IMR-90 (cell line): ENCODE measurements around the gene FAM240A. TPM values are rescaled to one million over a fixed set of nuclear protein-coding genes. Genes with fewer than 3 reads are reported as not detected.

Experiments used
- ATAC-seq: fragments of 200-7000 bp; cut with Tn5 transposase; 2 replicates; pipeline ENCODE4 v1.9.1; 2020; ENCODE audit warnings: low read depth, mild to moderate bottlenecking, moderate library complexity
- BruUV-seq: library from RNA; stranded (reverse); fragments of 400-500 nt; replicated peaks from 2 replicates; lab custom pipeline; 2021; lab: Mats Ljungman, UMichigan
- CTCF ChIA-PET: fragments of 300-600 bp; formaldehyde crosslinking; extraction: SDS; loops from one replicate; lab custom pipeline; 2021; ENCODE audit warnings: antibody characterized with exemption; lab: Yijun Ruan, JAX
- POLR2A ChIA-PET: fragments of 300-600 bp; sonication (Branson Sonifier 250); formaldehyde crosslinking; loops from one replicate; lab custom pipeline; 2022; ENCODE audit warnings: antibody characterized with exemption; ENCODE audit not compliant: unreplicated experiment; lab: Charles Lee
- DNase-seq: peaks from one replicate; pipeline ENCODE4 v3.0.0; 2013
- H2AFZ ChIP-seq: replicated peaks from 2 replicates; pipeline ENCODE3; 2013; ENCODE audit warnings: low read length, mild to moderate bottlenecking; ENCODE audit not compliant: poor library complexity
- H2AK5ac ChIP-seq: 2 replicates; pipeline ENCODE4 v1.6.1; 2013; ENCODE audit warnings: low read depth, low read length, inconsistent platforms
- H2AK9ac ChIP-seq: replicated peaks from 2 replicates; pipeline ENCODE3; 2013; ENCODE audit warnings: mild to moderate bottlenecking, low read depth, low read length, moderate library complexity; ENCODE audit not compliant: poor library complexity
- H2BK120ac ChIP-seq: 2 replicates; pipeline ENCODE4 v1.6.1; 2013; ENCODE audit warnings: low read depth, low read length, inconsistent platforms
- H2BK15ac ChIP-seq: 3 replicates; pipeline ENCODE4 v1.6.1; 2013; ENCODE audit warnings: low read depth, low read length, inconsistent platforms
- H2BK20ac ChIP-seq: 2 replicates; pipeline ENCODE4 v1.6.1; 2013; ENCODE audit warnings: low read depth, mild to moderate bottlenecking, inconsistent platforms, low read length, moderate library complexity
- H2BK5ac ChIP-seq: 2 replicates; pipeline ENCODE4 v1.6.1; 2013; ENCODE audit warnings: mild to moderate bottlenecking, low read depth, low read length, inconsistent platforms; ENCODE audit not compliant: poor library complexity, severe bottlenecking
- H3K14ac ChIP-seq: replicated peaks from 2 replicates; pipeline ENCODE4 v1.6.1; 2013; ENCODE audit warnings: low read depth, low read length, inconsistent platforms
- H3K18ac ChIP-seq: 2 replicates; pipeline ENCODE4 v1.6.1; 2013; ENCODE audit warnings: low read depth, low read length, control low read depth
- H3K23ac ChIP-seq: 2 replicates; pipeline ENCODE4 v1.6.1; 2013; ENCODE audit warnings: low read depth, low read length, inconsistent platforms
- H3K27ac ChIP-seq: 2 replicates; pipeline ENCODE4 v1.5.1; 2013; ENCODE audit warnings: mild to moderate bottlenecking, control low read depth, low read length; ENCODE audit not compliant: insufficient read depth
- H3K27me3 ChIP-seq: 2 replicates; pipeline ENCODE4 v1.6.1; 2013; ENCODE audit warnings: low read length; ENCODE audit not compliant: control insufficient read depth, insufficient read depth
- H3K36me3 ChIP-seq: 2 replicates; pipeline ENCODE4 v1.6.1; 2013; ENCODE audit warnings: low read length, mixed read lengths; ENCODE audit not compliant: control insufficient read depth, insufficient read depth
- H3K4ac ChIP-seq: 2 replicates; pipeline ENCODE4 v1.6.1; 2013; ENCODE audit warnings: low read depth, low read length, inconsistent platforms
- H3K4me1 ChIP-seq: 2 replicates; pipeline ENCODE4 v1.6.1; 2013; ENCODE audit warnings: low read length, mixed read lengths; ENCODE audit not compliant: control insufficient read depth, insufficient read depth
- H3K4me2 ChIP-seq: 2 replicates; pipeline ENCODE4 v1.6.1; 2013; ENCODE audit warnings: low read depth, mild to moderate bottlenecking, control low read depth, low read length, moderate library complexity
- H3K4me3 ChIP-seq: 2 replicates; pipeline ENCODE4 v1.5.1; 2013; ENCODE audit warnings: low read depth, mild to moderate bottlenecking, control low read depth, low read length, moderate library complexity; ENCODE audit not compliant: insufficient read depth
- H3K56ac ChIP-seq: 2 replicates; pipeline ENCODE4 v1.6.1; 2013; ENCODE audit warnings: low read length, inconsistent platforms; ENCODE audit not compliant: insufficient read depth; ENCODE audit errors: extremely low read depth
- H3K79me1 ChIP-seq, 2 experiments: 2 replicates each; pipeline ENCODE4 v1.6.1; 2013; ENCODE audit warnings: low read length in 2 of 2, inconsistent platforms in 1 of 2, low read depth in 1 of 2
- H3K9ac ChIP-seq: 2 replicates; pipeline ENCODE4 v1.6.1; 2013; ENCODE audit warnings: low read depth, low read length, control low read depth
- H3K9me1 ChIP-seq: 2 replicates; pipeline ENCODE4 v1.6.1; 2013; ENCODE audit warnings: low read length, inconsistent platforms; ENCODE audit not compliant: insufficient read depth
- H3K9me3 ChIP-seq: 2 replicates; pipeline ENCODE4 v1.6.1; 2013; ENCODE audit warnings: low read length; ENCODE audit not compliant: control insufficient read depth, insufficient read depth
- H4K20me1 ChIP-seq: 2 replicates; pipeline ENCODE4 v1.6.1; 2013; ENCODE audit warnings: low read length, inconsistent platforms; ENCODE audit not compliant: insufficient read depth
- H4K5ac ChIP-seq: 2 replicates; pipeline ENCODE4 v1.6.1; 2013; ENCODE audit warnings: mild to moderate bottlenecking, low read depth, low read length, control low read depth
- H4K8ac ChIP-seq, 2 experiments: 2 replicates each; pipeline ENCODE4 v1.6.1; 2013; ENCODE audit warnings: low read depth in 2 of 2, low read length in 2 of 2, control low read depth in 1 of 2, inconsistent platforms in 1 of 2
- H4K91ac ChIP-seq: 2 replicates; pipeline ENCODE4 v1.6.1; 2013; ENCODE audit warnings: low read depth, low read length, inconsistent platforms; ENCODE audit not compliant: insufficient read depth
- FOS ChIP-seq: fragments of 150-350 bp; IDR thresholded peaks from 2 replicates; pipeline ENCODE4 v1.6.1; 2016; ENCODE audit warnings: low read depth, low read length
- WGBS, 2 experiments: methylation state at CpG; one replicate each; pipeline versions ENCODE4 v1.1.5 to v1.1.7; 2013; ENCODE audit warnings: missing lambda C conversion rate in 2 of 2; ENCODE audit not compliant: insufficient read length in 1 of 2; ENCODE audit errors: extremely low coverage in 2 of 2; 5-methylcytosine and 5-hydroxymethylcytosine counted together
- dilution Hi-C: fragments of 300-500 bp; cut with HindIII; formaldehyde crosslinking; loops from one replicate; pipeline ENCODE4 v1.14.3; 2018; ENCODE audit warnings: low sequenced_read_pairs; ENCODE audit not compliant: unreplicated experiment
- in situ Hi-C: fragments of 300-500 bp; cut with MboI; formaldehyde crosslinking; loops from 3 replicates; pipeline ENCODE4 v1.14.3; 2019; ENCODE audit warnings: low sequenced_read_pairs, inconsistent platforms, mixed read lengths
- intact Hi-C: fragments of 100-400 bp; cut with micrococcal nuclease; formaldehyde crosslinking; loops from 2 replicates; pipeline ENCODE4 v1.10.0; 2022
- polyA plus RNA-seq, 3 experiments: library from polyadenylated mRNA; depleted of rRNA; stranded (reverse); fragments of >200 nt; gene quantifications; 2 replicates each; pipeline ENCODE4 v1.2.3, GENCODE V29; 2012; ENCODE audit warnings: low replicate concordance in 1 of 3
- total RNA-seq: library from RNA; depleted of rRNA; stranded (reverse); fragments of >200 nt; gene quantifications from 2 replicates; pipeline ENCODE4 v1.2.3, GENCODE V29; 2012

FAM240A gene
- total and polyA plus RNA-seq, 2 of the 4 experiments (the other 2 are of a cell fraction) = not detected

- POLR2A ChIA-PET = no interaction called here
- no peak overlapping the region for H2BK15ac ChIP-seq
- no peak overlapping the region for H2AK9ac ChIP-seq
- ATAC-seq (no peak), DNase-seq (no peak)
- no peak overlapping the region for H2AFZ ChIP-seq
- no peak overlapping the region for H3K56ac ChIP-seq
- no peaks in the 10 kb centered on the region for H3K9me1 ChIP-seq
- CTCF ChIA-PET = no interaction called here
- H3K36me3 ChIP-seq = no peaks in the 10 kb centered on the region
- intact Hi-C loops = no loop called here
- no peak overlapping the region for H3K4me3 ChIP-seq
- in situ Hi-C loops = no loop called here
- H4K5ac ChIP-seq = no peak overlapping the region
- H4K20me1 ChIP-seq = no peaks in the 10 kb centered on the region
- no peak for TF ChIP-seq FOS
- H3K9me3 ChIP-seq = peaks cover 4% of the 10 kb centered on the region; the same call in 1 of the 2 replicates
- peaks cover 9% of the 10 kb centered on the region for H3K4me1 ChIP-seq
- H3K4ac ChIP-seq = no peak overlapping the region
- BruUV-seq = no TSS peak
- no peak overlapping the region for H3K18ac ChIP-seq
- no peak overlapping the region for H3K9ac ChIP-seq
- no peak overlapping the region for H3K27ac ChIP-seq
- H4K8ac ChIP-seq = no peak overlapping the region
- H2BK5ac ChIP-seq = no peak overlapping the region
- no peak overlapping the region for H4K91ac ChIP-seq
- H3K79me1 ChIP-seq = no peaks in the 10 kb centered on the region
- H2AK5ac ChIP-seq = no peak overlapping the region
- H2BK20ac ChIP-seq = no peak overlapping the region
- H3K14ac ChIP-seq = no peak overlapping the region
- no CpG with 5 or more reads among the region's 2 CpGs for WGBS, 2 experiments
- dilution Hi-C loops = no loop called here
- H2BK120ac ChIP-seq = no peak overlapping the region
- no peak overlapping the region for H3K4me2 ChIP-seq
- no peak overlapping the region for H3K23ac ChIP-seq
- H3K27me3 ChIP-seq = peaks cover 2% of the 10 kb centered on the region; the same call in 1 of the 2 replicates
These were observed 35.8 kb downstream of the FAM240A start for GRCh38 chr3:46648096-46648495.
